ENCODE results near the gene CCDC24.

Gene CCDC24

GRCh38 chr1:44044071-44044801 lies 52.8 kb downstream of the CCDC24 start:
- no peak overlapping the region for H4K91ac ChIP-seq (ENCODE audit: low read depth, low read length, poor library complexity)
- no peak overlapping the region for H3K23ac ChIP-seq (ENCODE audit: low read depth, low read length, poor library complexity)
- H3K4ac ChIP-seq (ENCODE audit: low read length), result no peak overlapping the region
- peaks cover 0 to 13% (median 0%) of the 10 kb centered on the region in 3 experiments for H3K27me3 ChIP-seq (ENCODE audit: control insufficient read depth in 3 of 3, insufficient read depth in 3 of 3, low read depth in 1 of 3, low read length in 3 of 3)
- no peaks in the 10 kb centered on the region for H3K79me1 ChIP-seq (ENCODE audit: low read depth, low read length)
- H3K36me3 ChIP-seq (replicated peaks in 1 of 2; ENCODE audit: control insufficient read depth in 2 of 2, insufficient read depth in 2 of 2, low read length in 2 of 2), result no peaks in the 10 kb centered on the region
- no peak for DNase-seq (ENCODE audit: low spot score)
- H2BK5ac ChIP-seq (ENCODE audit: low read length), result no peak overlapping the region
- H4K8ac ChIP-seq (ENCODE audit: low read depth, low read length), result no peak overlapping the region
- peaks cover 0 to 5% of the 10 kb centered on the region in 2 donors for H3K4me1 ChIP-seq (ENCODE audit: control insufficient read depth in 2 of 2, insufficient read depth in 1 of 2, low read depth in 1 of 2, low read length in 2 of 2)
- H2BK120ac ChIP-seq (ENCODE audit: low read depth, low read length), result no peak overlapping the region
- no peak overlapping the region for H3K27ac ChIP-seq (replicated peaks; ENCODE audit: low read length)
- H3K9ac ChIP-seq (ENCODE audit: low read depth, low read length, poor library complexity), result no peak overlapping the region
- H2AK5ac ChIP-seq (ENCODE audit: low read depth, low read length), result no peak overlapping the region
- H3K4me2 ChIP-seq (ENCODE audit: insufficient read depth, low read length, poor library complexity, severe bottlenecking), result no peak overlapping the region
- H3K9me3 ChIP-seq (replicated peaks in 1 of 2; ENCODE audit: control insufficient read depth in 2 of 2, insufficient read depth in 1 of 2, low read depth in 1 of 2, low read length in 2 of 2), result no peaks in the 10 kb centered on the region
- H2BK12ac ChIP-seq (ENCODE audit: low read length), result no peak overlapping the region
- no CpG with 5 or more reads among the region's 7 CpGs for WGBS, 2 donors (ENCODE audit: extremely low coverage in 2 of 2, insufficient read length in 2 of 2, insufficient replicate concordance in 1 of 2)
- no peak overlapping the region for H2AFZ ChIP-seq (ENCODE audit: low read length)
- no peak overlapping the region for H3K14ac ChIP-seq (ENCODE audit: low read length)
- no peak overlapping the region for H3K18ac ChIP-seq (ENCODE audit: low read length)
- no peak overlapping the region for H2BK15ac ChIP-seq (ENCODE audit: low read length)
- H3K4me3 ChIP-seq (ENCODE audit: low read length in 2 of 2), result no peak overlapping the region

- no CpG with 5 or more reads among the region's 9 CpGs for WGBS, 2 donors (ENCODE audit: extremely low coverage in 2 of 2, insufficient read length in 2 of 2, insufficient replicate concordance in 1 of 2)
- Histone ChIP-seq H2BK5ac (ENCODE audit: low read length) (no peak overlapping the region), H3K18ac (ENCODE audit: low read length) (no peak overlapping the region), H3K4ac (ENCODE audit: low read length) (no peak overlapping the region), H3K9me3 (replicated peaks in 1 of 2; ENCODE audit: control insufficient read depth in 2 of 2, insufficient read depth in 1 of 2, low read depth in 1 of 2, low read length in 2 of 2) (no peaks in the 10 kb centered on the region), H4K91ac (ENCODE audit: low read depth, low read length, poor library complexity) (no peak overlapping the region), H3K23ac (ENCODE audit: low read depth, low read length, poor library complexity) (no peak overlapping the region), H3K4me3 (ENCODE audit: low read length in 2 of 2) (no peak overlapping the region), H3K4me2 (ENCODE audit: insufficient read depth, low read length, poor library complexity, severe bottlenecking) (no peak overlapping the region), H3K27ac (replicated peaks; ENCODE audit: low read length) (no peak overlapping the region), H3K27me3 (ENCODE audit: control insufficient read depth in 3 of 3, insufficient read depth in 3 of 3, low read depth in 1 of 3, low read length in 3 of 3) (peaks cover 0 to 13% (median 0%) of the 10 kb centered on the region in 3 experiments), H2AK5ac (ENCODE audit: low read depth, low read length) (no peak overlapping the region), H3K14ac (ENCODE audit: low read length) (no peak overlapping the region), H2AFZ (ENCODE audit: low read length) (no peak overlapping the region), H3K9ac (ENCODE audit: low read depth, low read length, poor library complexity) (no peak overlapping the region), H2BK12ac (ENCODE audit: low read length) (no peak overlapping the region), H2BK15ac (ENCODE audit: low read length) (no peak overlapping the region), H4K8ac (ENCODE audit: low read depth, low read length) (no peak overlapping the region), H2BK120ac (ENCODE audit: low read depth, low read length) (no peak overlapping the region), H3K79me1 (ENCODE audit: low read depth, low read length) (no peaks in the 10 kb centered on the region), H3K36me3 (replicated peaks in 1 of 2; ENCODE audit: control insufficient read depth in 2 of 2, insufficient read depth in 2 of 2, low read length in 2 of 2) (no peaks in the 10 kb centered on the region), H3K4me1 (ENCODE audit: control insufficient read depth in 2 of 2, insufficient read depth in 1 of 2, low read depth in 1 of 2, low read length in 2 of 2) (peaks cover 0 to 5% of the 10 kb centered on the region in 2 donors)
- no peak for DNase-seq (ENCODE audit: low spot score)
Measured at GRCh38 chr1:44045064-44045463, 53.7 kb downstream of the CCDC24 start.

All from neuronal stem cell (in vitro differentiated cells).